Measurements from ENCODE around the gene TBC1D2B.

Gene TBC1D2B

DNA sequence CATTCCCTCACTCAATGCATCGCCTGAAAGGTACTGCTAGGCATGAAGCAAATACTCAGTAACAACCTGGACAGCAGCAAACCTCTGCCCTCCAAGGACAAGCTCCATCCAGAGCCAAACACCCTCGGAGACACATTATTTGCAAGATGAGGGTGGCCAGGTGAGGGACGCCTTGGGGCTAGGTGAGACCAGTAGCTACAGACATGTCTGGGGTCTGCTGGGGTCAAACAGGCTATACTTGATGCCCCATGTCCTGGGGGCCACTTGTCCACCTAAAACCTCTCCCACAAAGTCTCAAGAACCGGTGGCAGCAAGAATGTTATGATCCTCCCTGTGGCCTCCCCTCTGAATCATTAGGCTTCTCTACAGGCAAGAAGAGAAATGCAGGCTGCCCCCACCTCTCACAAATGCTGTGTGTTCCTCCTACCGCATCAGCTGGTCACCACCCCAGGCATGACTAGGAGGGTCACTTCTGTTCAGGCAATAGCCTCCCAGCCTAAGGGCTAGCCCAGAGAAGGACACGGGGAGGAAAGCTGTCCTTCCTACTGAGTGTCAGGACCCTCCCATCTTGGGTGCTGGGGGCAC, 54.3 kb downstream of the TBC1D2B start:
- no peak for DNase-seq (ENCODE audit: extremely low read depth, insufficient read length)
- no peak overlapping the region for H3K4me3 ChIP-seq (replicated peaks; ENCODE audit: low read depth, low read length)
- no peak for TF ChIP-seq CTCF (IDR thresholded peaks at IDR 0.05; ENCODE audit: insufficient read depth, low read length, poor library complexity, severe bottlenecking)
- H3K36me3 ChIP-seq (ENCODE audit: control insufficient read depth, insufficient read depth, low read length), result peaks cover 25% of the 10 kb centered on the region
- no peaks in the 10 kb centered on the region for H3K27me3 ChIP-seq (replicated peaks; ENCODE audit: control insufficient read depth, insufficient read depth, low read length)

DNA sequence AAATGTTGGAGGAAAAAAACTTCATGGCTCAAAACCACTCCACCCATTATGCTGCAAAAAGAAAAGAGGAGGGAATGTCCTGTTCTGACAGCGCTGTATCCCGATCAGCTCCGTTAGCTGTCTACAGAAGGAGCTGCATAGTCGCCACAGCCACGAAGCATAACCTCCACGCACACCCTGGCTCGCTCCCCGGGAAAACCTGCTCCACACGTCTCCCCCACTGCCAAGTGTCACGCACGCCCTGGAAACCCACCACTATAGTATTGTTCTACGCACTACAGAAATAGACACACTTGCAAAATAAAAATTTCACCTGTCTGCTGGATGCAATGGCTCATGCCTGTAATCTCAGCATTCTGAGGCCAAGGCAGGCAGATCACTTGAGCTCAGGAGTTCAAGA, 55.8 kb downstream of the TBC1D2B start:
- no peak for TF ChIP-seq CTCF (IDR thresholded peaks at IDR 0.05; ENCODE audit: insufficient read depth, low read length, poor library complexity, severe bottlenecking)
- Histone ChIP-seq H3K4me3 (replicated peaks; ENCODE audit: low read depth, low read length) (no peak overlapping the region), H3K27me3 (replicated peaks; ENCODE audit: control insufficient read depth, insufficient read depth, low read length) (no peaks in the 10 kb centered on the region), H3K36me3 (ENCODE audit: control insufficient read depth, insufficient read depth, low read length) (peaks cover 24% of the 10 kb centered on the region)
- no peak for DNase-seq (ENCODE audit: extremely low read depth, insufficient read length)

GRCh38 chr15:78020007-78020406, 57.5 kb downstream of the TBC1D2B start:
- H3K27me3 ChIP-seq (replicated peaks; ENCODE audit: control insufficient read depth, insufficient read depth, low read length), result no peaks in the 10 kb centered on the region
- TF ChIP-seq CTCF (IDR thresholded peaks at IDR 0.05; ENCODE audit: insufficient read depth, low read length, poor library complexity, severe bottlenecking), result no peak
- no peak overlapping the region for H3K4me3 ChIP-seq (replicated peaks; ENCODE audit: low read depth, low read length)
- peaks cover 27% of the 10 kb centered on the region for H3K36me3 ChIP-seq (ENCODE audit: control insufficient read depth, insufficient read depth, low read length)
- no peak for DNase-seq (ENCODE audit: extremely low read depth, insufficient read length)

- no peak for DNase-seq (ENCODE audit: extremely low read depth, insufficient read length)
- Histone ChIP-seq H3K4me3 (replicated peaks; ENCODE audit: low read depth, low read length) (no peak overlapping the region), H3K27me3 (replicated peaks; ENCODE audit: control insufficient read depth, insufficient read depth, low read length) (no peaks in the 10 kb centered on the region), H3K36me3 (ENCODE audit: control insufficient read depth, insufficient read depth, low read length) (peaks cover 23% of the 10 kb centered on the region)
- TF ChIP-seq CTCF (IDR thresholded peaks at IDR 0.05; ENCODE audit: insufficient read depth, low read length, poor library complexity, severe bottlenecking), result no peak
These were observed 58.4 kb downstream of the TBC1D2B start for GRCh38 chr15:78018946-78019644.

DNA sequence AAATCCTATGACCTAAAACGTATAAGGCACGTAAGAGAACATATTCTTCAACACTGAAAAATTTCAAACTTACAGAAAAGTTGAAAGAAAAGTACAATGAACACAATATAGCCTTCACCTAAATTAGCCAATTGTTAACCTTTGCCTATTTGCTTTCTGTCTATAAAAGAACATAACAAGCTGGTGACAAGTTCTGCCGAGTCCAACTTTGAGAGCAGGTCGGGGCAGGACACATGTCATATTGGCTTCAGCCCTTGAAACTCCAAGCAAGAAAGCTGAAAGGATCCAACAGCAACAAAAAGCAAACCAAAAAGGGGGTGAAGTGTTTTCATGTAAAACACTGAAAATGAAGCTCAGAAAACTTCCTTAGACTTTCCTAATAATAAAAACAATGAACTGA, 59.1 kb downstream of the TBC1D2B start:
- Histone ChIP-seq H3K4me3 (replicated peaks; ENCODE audit: low read depth, low read length) (no peak overlapping the region), H3K27me3 (replicated peaks; ENCODE audit: control insufficient read depth, insufficient read depth, low read length) (no peaks in the 10 kb centered on the region), H3K36me3 (ENCODE audit: control insufficient read depth, insufficient read depth, low read length) (peaks cover 20% of the 10 kb centered on the region)
- DNase-seq (ENCODE audit: extremely low read depth, insufficient read length), result no peak
- TF ChIP-seq CTCF (IDR thresholded peaks at IDR 0.05; ENCODE audit: insufficient read depth, low read length, poor library complexity, severe bottlenecking), result no peak
